ENCODE data around the gene KRT83.
"Not testable (repeated sequence)": the region's sequence is repeated elsewhere in the genome, so short reads cannot be mapped to it uniquely, and the experiment has no call there.

Gene KRT83

DNA sequence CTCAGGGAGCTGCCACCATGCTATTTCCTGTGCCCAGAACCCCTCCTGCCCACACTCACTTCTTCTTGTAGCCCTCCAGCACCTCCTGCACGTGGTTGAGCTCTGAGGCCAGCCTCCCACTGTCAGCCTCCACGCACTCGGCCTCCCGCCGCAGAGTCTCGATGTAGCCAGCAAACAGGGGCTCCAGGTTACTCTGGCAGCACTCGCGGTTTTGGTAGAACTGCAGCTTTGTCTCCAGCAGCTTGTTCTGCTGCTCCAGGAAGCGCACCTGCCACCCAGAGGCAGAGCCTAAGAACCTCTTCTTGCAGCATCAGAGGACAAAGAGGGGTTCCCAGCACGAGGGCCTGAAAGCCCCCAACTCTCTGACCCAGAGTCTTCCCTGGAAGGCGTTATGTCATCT, 2.1 kb downstream of the KRT83 start:
- H3K27me3 ChIP-seq (ENCODE audit: insufficient read depth, low read length) = no peaks in the 10 kb centered on the region
- H3K36me3 ChIP-seq (ENCODE audit: insufficient read depth, low read length) = no peaks in the 10 kb centered on the region
- no peak overlapping the region for H2AFZ ChIP-seq (ENCODE audit: low read depth, low read length)
- H3K4me3 ChIP-seq (ENCODE audit: low read length) = no peak overlapping the region
- no peaks in the 10 kb centered on the region for H3K4me1 ChIP-seq (ENCODE audit: insufficient read depth, low read length)
- no peaks in the 10 kb centered on the region for H3K9me3 ChIP-seq (ENCODE audit: low read length)

DNA sequence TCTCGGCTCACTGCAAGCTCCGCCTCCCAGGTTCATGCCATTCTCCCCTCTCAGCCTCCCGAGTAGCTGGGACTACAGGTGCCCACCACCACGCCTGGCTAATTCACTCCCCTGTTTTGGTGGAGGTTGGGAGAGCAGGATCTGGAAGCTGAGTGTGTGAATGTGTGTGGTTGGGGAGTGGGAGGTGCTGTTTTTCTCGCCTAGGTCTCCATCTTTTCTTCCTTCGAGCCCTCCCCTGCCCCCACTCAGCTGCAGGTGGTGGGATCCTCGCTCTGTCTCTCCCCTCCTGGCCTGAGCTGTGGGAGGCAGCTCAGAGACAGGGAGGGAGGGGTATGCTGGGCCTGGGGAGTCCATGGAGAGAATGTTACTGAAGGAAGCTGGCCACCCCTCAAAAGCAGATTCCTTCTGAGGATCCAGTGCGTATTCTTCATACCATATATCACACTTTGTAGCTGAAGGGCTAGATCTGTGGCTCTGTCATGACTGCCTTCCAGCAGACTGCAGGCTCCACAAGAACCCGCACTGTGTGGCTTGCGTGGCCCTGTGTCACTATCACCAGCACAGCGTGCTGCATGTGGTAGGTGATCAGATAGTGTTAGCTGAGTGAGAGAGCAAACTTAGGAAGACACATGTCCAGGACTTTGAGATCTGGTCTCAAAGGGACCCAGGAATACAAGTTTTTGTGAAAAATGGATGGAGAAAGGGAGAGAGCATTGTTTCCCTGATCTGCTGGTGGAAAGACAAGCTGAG, 2.8 kb downstream of the KRT83 start:
- Histone ChIP-seq H3K27me3 (ENCODE audit: insufficient read depth, low read length) (no peaks in the 10 kb centered on the region), H2AFZ (ENCODE audit: low read depth, low read length) (no peak overlapping the region), H3K4me3 (ENCODE audit: low read length) (no peak overlapping the region), H3K36me3 (ENCODE audit: insufficient read depth, low read length) (no peaks in the 10 kb centered on the region), H3K4me1 (ENCODE audit: insufficient read depth, low read length) (no peaks in the 10 kb centered on the region), H3K9me3 (ENCODE audit: low read length) (no peaks in the 10 kb centered on the region)

DNA sequence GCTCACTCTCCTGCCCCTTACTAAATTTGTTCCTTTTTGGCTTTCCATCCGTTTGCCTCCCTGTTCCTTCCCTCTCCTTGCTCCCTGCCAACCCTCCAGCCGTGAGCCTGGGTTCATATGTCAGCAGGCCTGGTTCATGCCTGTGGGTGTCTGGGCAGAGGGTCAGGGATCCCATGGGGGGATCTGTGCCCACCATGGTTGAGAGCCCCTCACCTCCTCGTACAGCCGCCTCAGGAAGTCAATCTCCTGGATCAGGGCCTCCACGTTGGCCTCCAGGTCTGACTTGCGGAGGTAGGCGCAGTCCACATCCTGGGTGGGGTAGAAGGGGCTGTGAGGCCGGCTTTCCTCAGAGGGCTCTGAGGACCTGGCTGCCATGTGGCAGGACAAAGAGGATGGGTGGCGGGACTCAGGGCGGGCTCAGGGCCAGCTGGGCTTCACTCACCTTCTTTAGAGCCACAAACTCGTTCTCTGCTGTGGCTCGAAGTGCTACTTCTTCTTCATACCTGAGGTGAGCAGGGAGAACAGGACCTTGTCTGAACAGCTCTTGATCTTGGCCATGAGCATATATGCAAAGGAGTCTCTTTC, 3.6 kb downstream of the KRT83 start:
- H3K36me3 ChIP-seq (ENCODE audit: insufficient read depth, low read length) = no peaks in the 10 kb centered on the region
- H2AFZ ChIP-seq (ENCODE audit: low read depth, low read length) = no peak overlapping the region
- peaks cover 3% of the 10 kb centered on the region for H3K27me3 ChIP-seq (ENCODE audit: insufficient read depth, low read length)
- H3K4me1 ChIP-seq (ENCODE audit: insufficient read depth, low read length) = no peaks in the 10 kb centered on the region
- no peak overlapping the region for H3K4me3 ChIP-seq (ENCODE audit: low read length)
- H3K9me3 ChIP-seq (ENCODE audit: low read length) = no peaks in the 10 kb centered on the region

DNA sequence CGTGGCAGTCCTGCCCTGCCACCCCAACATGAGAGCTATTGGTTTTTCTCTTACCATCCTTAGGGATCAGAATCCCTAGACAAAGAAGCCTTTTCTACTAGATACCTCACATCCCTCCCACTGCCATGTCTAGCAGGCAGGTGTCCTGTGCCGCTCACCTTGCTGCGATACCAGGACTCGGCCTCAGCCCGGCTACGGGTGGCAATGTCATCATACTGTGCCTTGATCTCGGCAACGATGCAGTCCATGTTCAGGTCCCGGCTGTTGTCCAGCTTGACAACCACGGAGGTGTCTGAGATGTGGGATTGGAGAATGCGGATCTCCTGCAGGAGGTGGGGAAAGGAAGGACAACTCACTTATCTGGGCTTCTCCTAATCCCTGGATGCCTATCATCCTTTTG, 4.5 kb downstream of the KRT83 start:
- no peaks in the 10 kb centered on the region for H3K9me3 ChIP-seq (ENCODE audit: low read length)
- H3K4me1 ChIP-seq (ENCODE audit: insufficient read depth, low read length) = no peaks in the 10 kb centered on the region
- H3K4me3 ChIP-seq (ENCODE audit: low read length) = no peak overlapping the region
- H2AFZ ChIP-seq (ENCODE audit: low read depth, low read length) = no peak overlapping the region
- no peaks in the 10 kb centered on the region for H3K36me3 ChIP-seq (ENCODE audit: insufficient read depth, low read length)
- H3K27me3 ChIP-seq (ENCODE audit: insufficient read depth, low read length) = peaks cover 3% of the 10 kb centered on the region

DNA sequence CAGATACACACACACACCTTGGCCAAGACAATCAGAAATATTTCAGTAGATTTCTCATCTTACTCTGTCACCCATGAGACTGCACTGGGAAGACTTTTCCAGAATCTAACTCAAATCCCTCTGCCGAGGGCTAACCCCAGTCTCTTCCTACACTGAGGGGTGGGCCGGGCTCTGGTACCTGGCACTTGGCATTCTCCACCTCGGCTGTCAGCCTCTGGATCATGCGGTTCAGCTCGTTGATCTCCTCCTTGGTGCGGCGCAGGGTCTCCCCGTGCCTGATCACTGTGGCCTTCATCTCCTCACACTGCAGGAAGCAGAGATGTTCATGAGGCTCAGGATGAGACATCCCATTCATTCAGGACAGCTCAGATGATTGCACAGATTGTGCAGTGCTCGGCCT, 4.9 kb downstream of the KRT83 start:
- no peak overlapping the region for H3K4me3 ChIP-seq (ENCODE audit: low read length)
- peaks cover 7% of the 10 kb centered on the region for H3K27me3 ChIP-seq (ENCODE audit: insufficient read depth, low read length)
- H3K9me3 ChIP-seq (ENCODE audit: low read length) = no peaks in the 10 kb centered on the region
- H3K36me3 ChIP-seq (ENCODE audit: insufficient read depth, low read length) = no peaks in the 10 kb centered on the region
- H2AFZ ChIP-seq (ENCODE audit: low read depth, low read length) = no peak overlapping the region
- H3K4me1 ChIP-seq (ENCODE audit: insufficient read depth, low read length) = no peaks in the 10 kb centered on the region

DNA sequence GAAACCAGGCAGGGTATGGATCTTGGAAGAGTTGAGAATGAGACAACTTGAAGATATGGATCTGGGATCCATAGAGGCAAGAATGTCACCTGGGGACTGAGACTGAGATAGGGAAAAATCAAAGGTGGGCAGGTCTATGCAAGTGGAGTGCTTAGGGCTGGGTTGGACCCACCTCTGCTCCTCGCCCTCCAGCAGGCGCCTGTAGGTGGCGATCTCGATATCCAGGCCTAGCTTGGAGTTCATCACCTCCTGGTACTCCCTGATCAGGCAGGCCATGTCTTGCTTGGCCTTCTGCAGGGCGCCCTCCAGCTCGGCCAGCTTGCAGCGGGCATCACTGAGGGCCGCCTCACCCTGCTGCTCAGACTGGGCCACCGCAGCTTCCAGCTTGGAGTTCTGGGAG, 5.5 kb downstream of the KRT83 start:
- not testable (repeated sequence) for H3K4me1 ChIP-seq (ENCODE audit: insufficient read depth, low read length); H2AFZ ChIP-seq (ENCODE audit: low read depth, low read length); H3K4me3 ChIP-seq (ENCODE audit: low read length); H3K27me3 ChIP-seq (ENCODE audit: insufficient read depth, low read length); H3K36me3 ChIP-seq (ENCODE audit: insufficient read depth, low read length); H3K9me3 ChIP-seq (ENCODE audit: low read length)

DNA sequence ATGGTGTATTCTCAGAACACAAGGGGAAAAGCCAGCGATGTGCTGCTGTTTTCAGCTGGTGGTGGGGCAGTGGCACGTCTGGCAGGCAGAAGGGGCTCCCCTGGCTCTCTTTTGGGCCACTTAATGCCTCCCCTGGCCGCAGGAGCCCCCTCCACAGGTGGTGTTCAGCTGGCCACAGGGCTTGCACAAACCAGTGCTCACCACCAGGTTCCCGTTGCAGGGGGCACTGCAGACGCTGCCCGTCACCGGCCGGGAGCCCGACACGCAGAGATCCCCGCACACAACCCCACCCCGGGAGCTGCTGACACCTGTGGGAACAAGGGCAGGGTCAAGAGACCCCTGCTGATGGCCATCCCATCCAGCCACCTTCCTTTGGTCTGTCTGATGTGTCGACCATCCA, 6.7 kb downstream of the KRT83 start:
- peaks cover 14% of the 10 kb centered on the region for H3K27me3 ChIP-seq (ENCODE audit: insufficient read depth, low read length)

DNA sequence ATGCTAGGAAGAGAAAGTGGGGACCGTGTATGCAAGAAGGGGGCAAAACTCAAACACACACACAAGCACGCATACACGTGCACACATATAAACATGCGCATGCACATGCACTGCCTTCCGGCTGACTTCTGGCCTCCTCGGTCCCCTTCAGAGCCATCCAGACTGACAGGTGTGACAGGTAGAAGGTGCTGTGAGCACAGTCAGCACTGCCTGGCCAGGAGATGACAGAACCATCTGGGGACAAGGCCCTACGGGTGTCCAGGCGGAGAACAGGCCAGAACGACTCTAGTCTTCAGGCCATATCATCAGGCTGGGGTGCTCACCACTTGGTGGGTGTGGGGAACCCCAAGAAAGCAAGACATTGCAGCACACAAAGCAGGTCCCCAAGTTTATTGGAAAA, 7.3 kb downstream of the KRT83 start:
- Histone ChIP-seq H3K9me3 (ENCODE audit: low read length) (no peaks in the 10 kb centered on the region), H3K36me3 (ENCODE audit: insufficient read depth, low read length) (no peaks in the 10 kb centered on the region), H3K4me1 (ENCODE audit: insufficient read depth, low read length) (no peaks in the 10 kb centered on the region), H3K27me3 (ENCODE audit: insufficient read depth, low read length) (peaks cover 19% of the 10 kb centered on the region), H2AFZ (ENCODE audit: low read depth, low read length) (no peak overlapping the region), H3K4me3 (ENCODE audit: low read length) (no peak overlapping the region)

More for the DNA sequence above, 6.7 kb downstream of the KRT83 start:
- Histone ChIP-seq H3K36me3 (ENCODE audit: insufficient read depth, low read length) (no peaks in the 10 kb centered on the region), H3K4me1 (ENCODE audit: insufficient read depth, low read length) (no peaks in the 10 kb centered on the region), H3K4me3 (ENCODE audit: low read length) (no peak overlapping the region), H2AFZ (ENCODE audit: low read depth, low read length) (no peak overlapping the region), H3K9me3 (ENCODE audit: low read length) (no peaks in the 10 kb centered on the region)

DNA sequence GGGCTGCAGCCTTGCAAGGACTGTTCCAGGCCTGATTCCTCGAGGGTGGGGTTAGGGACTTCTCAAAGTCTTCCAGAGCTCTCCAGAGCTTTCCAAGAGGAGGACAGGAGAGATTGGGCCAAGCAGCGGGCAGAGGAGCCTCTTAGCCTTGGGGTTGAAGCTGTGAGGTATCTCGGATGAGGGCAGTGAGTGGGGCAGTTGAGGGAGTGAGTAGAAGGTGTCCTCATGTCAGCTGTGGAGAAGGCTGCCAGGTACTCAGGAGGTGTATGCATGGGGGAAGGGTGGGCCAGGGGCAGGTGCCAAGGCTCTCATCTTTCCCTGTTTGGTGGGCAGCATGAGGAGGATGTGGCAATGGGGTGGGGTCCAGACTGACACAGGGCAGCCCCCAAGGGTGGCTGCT, 7.7 kb downstream of the KRT83 start:
- H3K27me3 ChIP-seq (ENCODE audit: insufficient read depth, low read length) = peaks cover 24% of the 10 kb centered on the region
- no peaks in the 10 kb centered on the region for H3K9me3 ChIP-seq (ENCODE audit: low read length)
- H2AFZ ChIP-seq (ENCODE audit: low read depth, low read length) = no peak overlapping the region
- H3K4me3 ChIP-seq (ENCODE audit: low read length) = no peak overlapping the region
- H3K4me1 ChIP-seq (ENCODE audit: insufficient read depth, low read length) = no peaks in the 10 kb centered on the region
- H3K36me3 ChIP-seq (ENCODE audit: insufficient read depth, low read length) = no peaks in the 10 kb centered on the region

DNA sequence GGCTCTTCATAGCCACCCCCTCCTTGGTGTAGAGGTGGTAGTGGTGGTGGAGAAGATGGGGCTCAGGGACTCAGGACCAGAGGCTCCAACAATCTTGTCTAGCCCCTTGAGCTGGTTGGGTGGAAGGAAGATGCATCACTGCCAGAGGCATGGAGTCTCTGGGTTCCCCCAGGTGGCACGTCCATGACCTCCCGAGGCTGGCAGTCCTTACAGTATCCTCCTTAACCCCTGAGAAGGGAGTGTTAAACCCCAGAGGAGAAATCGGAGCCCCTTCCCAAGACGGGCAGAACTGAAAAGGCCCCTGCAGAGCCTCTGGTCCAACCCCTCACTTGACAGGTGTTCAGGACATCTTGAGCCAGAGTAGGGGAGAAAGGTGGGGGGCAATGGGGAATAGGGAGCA, 9.1 kb downstream of the KRT83 start:
- peaks cover 37% of the 10 kb centered on the region for H3K27me3 ChIP-seq (ENCODE audit: insufficient read depth, low read length)
- no peaks in the 10 kb centered on the region for H3K9me3 ChIP-seq (ENCODE audit: low read length)

DNA sequence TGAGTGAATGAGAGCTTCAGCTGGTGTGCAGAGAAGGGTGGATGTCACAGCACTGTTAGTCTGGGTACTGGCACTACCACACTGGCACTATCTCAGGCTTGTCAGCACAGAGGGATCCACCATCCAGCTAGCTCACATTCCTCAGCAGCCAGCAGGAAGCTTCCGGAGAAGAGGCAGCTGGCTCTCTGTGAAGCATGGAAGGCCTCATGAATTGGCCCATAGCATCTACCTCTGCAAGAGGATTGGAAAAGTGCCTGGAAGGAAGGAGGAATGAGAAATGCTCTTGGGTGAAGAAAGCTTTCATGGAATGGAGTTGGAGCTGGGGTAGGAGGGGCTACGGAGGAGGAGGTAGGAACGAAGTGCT, 9.9 kb downstream of the KRT83 start:
- H3K4me1 ChIP-seq (ENCODE audit: insufficient read depth, low read length) = peaks cover 2% of the 10 kb centered on the region
- H3K9me3 ChIP-seq (ENCODE audit: low read length) = no peaks in the 10 kb centered on the region
- no peak overlapping the region for H2AFZ ChIP-seq (ENCODE audit: low read depth, low read length)
- no peak overlapping the region for H3K4me3 ChIP-seq (ENCODE audit: low read length)
- peaks cover 46% of the 10 kb centered on the region for H3K27me3 ChIP-seq (ENCODE audit: insufficient read depth, low read length)
- no peaks in the 10 kb centered on the region for H3K36me3 ChIP-seq (ENCODE audit: insufficient read depth, low read length)

More for the DNA sequence above, 9.1 kb downstream of the KRT83 start:
- H2AFZ ChIP-seq (ENCODE audit: low read depth, low read length) = no peak overlapping the region
- H3K36me3 ChIP-seq (ENCODE audit: insufficient read depth, low read length) = no peaks in the 10 kb centered on the region
- H3K4me1 ChIP-seq (ENCODE audit: insufficient read depth, low read length) = peaks cover 2% of the 10 kb centered on the region
- H3K4me3 ChIP-seq (ENCODE audit: low read length) = no peak overlapping the region

DNA sequence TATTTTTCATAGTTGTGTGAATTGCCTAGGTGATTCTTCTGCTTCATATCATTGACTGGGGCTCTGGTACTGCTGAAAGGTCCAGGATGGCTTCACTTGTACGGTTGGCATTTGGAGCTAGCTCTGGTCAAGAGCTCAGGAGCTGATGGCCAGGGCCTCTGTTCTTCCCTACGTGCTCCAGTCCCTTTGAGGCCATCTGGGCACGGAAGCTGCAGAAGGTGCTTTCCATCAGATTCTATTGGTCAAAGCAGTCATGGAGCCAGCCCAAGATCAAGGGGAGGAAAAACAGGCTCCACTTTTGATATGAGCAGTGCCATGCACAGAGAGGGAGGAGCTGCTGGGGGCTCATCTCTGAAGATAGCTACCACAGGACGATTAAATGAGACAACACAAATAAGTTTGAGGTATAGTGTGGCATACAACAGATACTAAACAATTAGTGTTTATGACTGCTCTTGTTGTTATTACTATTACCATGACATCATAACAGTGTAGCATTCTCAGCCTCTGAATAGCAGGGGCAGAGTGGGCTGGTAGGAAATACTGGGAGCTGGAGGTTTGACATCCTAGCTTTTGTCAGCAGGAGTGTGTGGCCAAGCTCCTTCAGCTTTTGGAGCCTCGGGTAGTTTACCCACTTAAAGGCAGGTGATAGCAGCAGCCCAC, 10.4 kb downstream of the KRT83 start:
- Histone ChIP-seq H3K36me3 (ENCODE audit: insufficient read depth, low read length) (no peaks in the 10 kb centered on the region), H3K27me3 (ENCODE audit: insufficient read depth, low read length) (peaks cover 47% of the 10 kb centered on the region), H3K4me3 (ENCODE audit: low read length) (no peak overlapping the region), H3K4me1 (ENCODE audit: insufficient read depth, low read length) (peaks cover 2% of the 10 kb centered on the region), H3K9me3 (ENCODE audit: low read length) (no peaks in the 10 kb centered on the region), H2AFZ (ENCODE audit: low read depth, low read length) (no peak overlapping the region)

DNA sequence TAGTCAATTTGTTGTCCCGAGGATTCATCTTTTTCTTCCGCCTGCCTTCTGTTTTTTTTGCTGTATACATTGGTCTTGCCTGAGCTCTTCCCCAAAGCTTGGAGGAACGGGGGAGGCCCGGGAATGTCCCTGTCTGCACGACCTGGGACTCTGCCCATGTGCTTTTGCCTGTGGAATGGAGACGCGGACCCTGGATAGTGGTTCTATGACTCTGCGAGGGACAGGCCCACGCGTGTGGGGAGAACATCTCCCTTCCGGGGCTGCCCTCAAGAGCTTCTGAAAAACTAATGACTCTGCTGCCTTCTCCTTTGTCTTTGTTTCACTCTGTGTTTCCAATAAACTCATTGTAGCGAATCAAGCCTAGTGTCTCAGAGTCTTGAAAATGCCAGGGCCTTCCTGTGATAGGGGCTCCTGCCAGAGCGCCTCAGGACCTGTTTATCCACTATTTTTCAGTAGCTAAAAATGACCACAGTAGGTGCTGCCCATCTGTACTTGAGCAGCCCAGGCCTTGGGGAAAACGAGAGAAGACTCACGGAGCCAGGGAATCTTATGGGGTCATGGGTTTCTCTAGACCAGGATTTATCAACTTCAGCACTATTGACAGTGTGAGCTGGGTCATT, 12.3 kb downstream of the KRT83 start:
- Histone ChIP-seq H3K27me3 (ENCODE audit: insufficient read depth, low read length) (peaks cover 47% of the 10 kb centered on the region), H2AFZ (ENCODE audit: low read depth, low read length) (no peak overlapping the region), H3K36me3 (ENCODE audit: insufficient read depth, low read length) (no peaks in the 10 kb centered on the region), H3K9me3 (ENCODE audit: low read length) (no peaks in the 10 kb centered on the region), H3K4me3 (ENCODE audit: low read length) (no peak overlapping the region), H3K4me1 (ENCODE audit: insufficient read depth, low read length) (peaks cover 2% of the 10 kb centered on the region)
